HG02588 (cell line): ENCODE measurements around the gene HM13.
"Not testable (repeated sequence)": the region's sequence is repeated elsewhere in the genome, so short reads cannot be mapped to it uniquely, and the experiment has no call there.

Experiments used
- ATAC-seq: cut with Tn5 transposase; IDR thresholded peaks from one replicate; pipeline ENCODE4 v1.9.1; 2021; ENCODE audit warnings: mild to moderate bottlenecking, moderate library complexity; ENCODE audit not compliant: unreplicated experiment

The HM13 gene

GRCh38 chr20:31542201-31542842 is 28.1 kb downstream of the HM13 start:
- no peak for ATAC-seq

GRCh38 chr20:31542963-31543362 is 28.7 kb downstream of the HM13 start:
- ATAC-seq = no peak

GRCh38 chr20:31543966-31544598 is 29.8 kb downstream of the HM13 start:
- no peak for ATAC-seq

GRCh38 chr20:31544600-31544999 is 30.4 kb downstream of the HM13 start:
- no peak for ATAC-seq

GRCh38 chr20:31545621-31546040 is 31.4 kb downstream of the HM13 start:
- not testable (repeated sequence) for ATAC-seq

GRCh38 chr20:31547017-31547675 is 32.9 kb downstream of the HM13 start:
- peak; percentile 58 for ATAC-seq

- no peak for ATAC-seq
These were observed 33.6 kb downstream of the HM13 start for GRCh38 chr20:31547720-31548298.

GRCh38 chr20:31548820-31549512 is 34.7 kb downstream of the HM13 start:
- no peak for ATAC-seq

- ATAC-seq = no peak
These were observed 35.3 kb downstream of the HM13 start for GRCh38 chr20:31549513-31549880.

- ATAC-seq = no peak
These were observed 35.9 kb downstream of the HM13 start for GRCh38 chr20:31550099-31550498.

- ATAC-seq = no peak
These were observed 37.2 kb downstream of the HM13 start for GRCh38 chr20:31551163-31552081.

- ATAC-seq = no peak
These were observed 41.0 kb downstream of the HM13 start for GRCh38 chr20:31555203-31555775.

GRCh38 chr20:31559704-31560093 is 45.5 kb downstream of the HM13 start:
- ATAC-seq = no peak

- ATAC-seq = no peak
These were observed 46.0 kb downstream of the HM13 start for GRCh38 chr20:31560094-31560745.

GRCh38 chr20:31560746-31561598 is 46.7 kb downstream of the HM13 start:
- no peak for ATAC-seq

- no peak for ATAC-seq
These were observed 48.0 kb downstream of the HM13 start for GRCh38 chr20:31562241-31562640.

- no peak for ATAC-seq
These were observed 50.0 kb downstream of the HM13 start for GRCh38 chr20:31564284-31564683.

GRCh38 chr20:31565699-31566318 is 51.6 kb downstream of the HM13 start:
- no peak for ATAC-seq
